ENCODE data around the gene OR52E2.
"Not testable (repeated sequence)": the region's sequence is repeated elsewhere in the genome, so short reads cannot be mapped to it uniquely, and the experiment has no call there.

DNA sequence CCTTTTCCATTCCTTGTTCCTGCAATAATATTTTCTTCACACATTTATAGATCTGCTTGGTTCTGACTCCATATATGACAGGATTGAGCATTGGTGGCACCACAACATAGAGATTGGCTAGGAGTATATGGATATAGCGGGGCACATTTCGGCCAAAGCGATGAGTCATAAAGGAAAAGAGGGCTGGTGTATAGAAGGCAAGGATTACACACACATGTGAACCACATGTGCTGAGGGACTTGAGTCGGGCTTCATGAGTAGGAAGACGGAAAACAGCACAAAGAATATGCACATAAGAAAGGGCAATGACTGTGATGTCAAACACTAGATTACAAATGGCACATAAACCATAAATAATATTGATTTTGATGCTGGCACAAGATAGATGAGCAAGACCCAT, 748 bp downstream of the OR52E2 start:
- TF ChIP-seq, protein P1, sequence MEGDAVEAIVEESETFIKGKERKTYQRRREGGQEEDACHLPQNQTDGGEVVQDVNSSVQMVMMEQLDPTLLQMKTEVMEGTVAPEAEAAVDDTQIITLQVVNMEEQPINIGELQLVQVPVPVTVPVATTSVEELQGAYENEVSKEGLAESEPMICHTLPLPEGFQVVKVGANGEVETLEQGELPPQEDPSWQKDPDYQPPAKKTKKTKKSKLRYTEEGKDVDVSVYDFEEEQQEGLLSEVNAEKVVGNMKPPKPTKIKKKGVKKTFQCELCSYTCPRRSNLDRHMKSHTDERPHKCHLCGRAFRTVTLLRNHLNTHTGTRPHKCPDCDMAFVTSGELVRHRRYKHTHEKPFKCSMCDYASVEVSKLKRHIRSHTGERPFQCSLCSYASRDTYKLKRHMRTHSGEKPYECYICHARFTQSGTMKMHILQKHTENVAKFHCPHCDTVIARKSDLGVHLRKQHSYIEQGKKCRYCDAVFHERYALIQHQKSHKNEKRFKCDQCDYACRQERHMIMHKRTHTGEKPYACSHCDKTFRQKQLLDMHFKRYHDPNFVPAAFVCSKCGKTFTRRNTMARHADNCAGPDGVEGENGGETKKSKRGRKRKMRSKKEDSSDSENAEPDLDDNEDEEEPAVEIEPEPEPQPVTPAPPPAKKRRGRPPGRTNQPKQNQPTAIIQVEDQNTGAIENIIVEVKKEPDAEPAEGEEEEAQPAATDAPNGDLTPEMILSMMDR (IDR thresholded peaks at IDR 0.05): not testable (repeated sequence)
- not testable (repeated sequence) for TF ChIP-seq POLR2A (IDR thresholded peaks at IDR 0.05)

Measured in esophagus squamous epithelium (tissue), 4 donors.